Ovary (tissue), 9 donors: ENCODE data around the gene TBL1XR1. TPM values are rescaled to one million over a fixed set of nuclear protein-coding genes. Genes with fewer than 3 reads are reported as not detected.

Source experiments
- DNase-seq, 5 donors: peaks; one replicate each; pipeline ENCODE4 v3.0.0-alpha.2; 2019 to 2020
- H3K27ac ChIP-seq, 2 donors: fragments of 200-600 bp; one replicate each; pipeline versions ENCODE4 v1.5.1 to v1.8.0; 2019 to 2022
- H3K27me3 ChIP-seq: fragments of 200-600 bp; one replicate; pipeline ENCODE4 v1.8.0; 2022
- H3K36me3 ChIP-seq: fragments of 200-600 bp; sonication (generic); one replicate; pipeline ENCODE4 v1.5.1; 2019
- H3K4me1 ChIP-seq: one replicate; pipeline ENCODE4 v1.8.1; 2013; ENCODE audit warnings: mild to moderate bottlenecking, moderate library complexity; ENCODE audit not compliant: insufficient read depth
- H3K4me3 ChIP-seq: fragments of 200-600 bp; sonication (generic); one replicate; pipeline ENCODE4 v1.5.1; 2017
- H3K9me3 ChIP-seq, 2 donors: fragments of 200-600 bp in 1 of 2; sonication (generic) in 1 of 2; one replicate each; pipeline versions ENCODE4 v1.5.1 to v1.8.1; 2013 to 2019; ENCODE audit warnings: mild to moderate bottlenecking in 1 of 2, moderate library complexity in 1 of 2
- CTCF ChIP-seq, 3 donors: fragments of 450-650 bp in 2 of 3; fragments of 200-600 bp in 1 of 3; IDR thresholded peaks; one replicate each; pipeline versions ENCODE4 v1.5.1 to v1.8.0; 2016 to 2022; ENCODE audit warnings: antibody characterized with exemption in 3 of 3, mild to moderate bottlenecking in 1 of 3
- EP300 ChIP-seq: sonication (generic); formaldehyde crosslinking; IDR thresholded peaks from one replicate; pipeline ENCODE4 v1.6.1; 2017; ENCODE audit warnings: antibody characterized with exemption
- POLR2A ChIP-seq: fragments of 450-650 bp; IDR thresholded peaks from one replicate; pipeline ENCODE4 v1.6.1; 2017; ENCODE audit warnings: antibody characterized with exemption, mild to moderate bottlenecking, moderate library complexity
- WGBS, 3 donors: extraction: QIAGEN DNeasy Blood & Tissue Kit in 1 of 3; methylation state at CpG; one replicate each; pipeline versions ENCODE4 v1.1.5 to v1.1.7; 2013 to 2017; 5-methylcytosine and 5-hydroxymethylcytosine counted together
- intact Hi-C, 4 donors: fragments of 100-400 bp; cut with DNase I; formaldehyde crosslinking; loops; one replicate each; pipeline versions ENCODE4 v1.11.0 to v1.15.1; 2022 to 2023
- polyA plus RNA-seq, 2 donors: library from polyadenylated mRNA; stranded (reverse); fragments of 200-250 nt in 1 of 2; fragments of 350-450 nt in 1 of 2; fragmentation: Illumina TruSeq in 1 of 2; extraction: RNeasy Lipid Tissue Mini Kit (QIAGEN cat#74804) in 1 of 2; gene quantifications; one replicate each; pipeline ENCODE4 v1.2.3, GENCODE V29; 2013 to 2014
- total RNA-seq, 7 donors: library from RNA; depleted of rRNA in 2 of 7; stranded (reverse); fragments of >200 nt in 2 of 7; fragmentation: NEBNext Ultra II Directional in 3 of 7; extraction: Animal tissue kit (Norgen Biotek cat#: 25700) in 3 of 7; gene quantifications; one replicate each; pipeline versions ENCODE4 v1.1.0 to v1.2.4, GENCODE V29; 2016 to 2023
- donor health status: DM: no; HTN: no; CAD: no; lungs with moderate emphysema.
- donor health status: DM: no; HTN: no; CAD: no.
- donor health status: Bipolar disorder and iron deficiency.
- donor health status: DM: yes; HTN: yes; CAD: no.
- donor health status: DM: no; HTN: no; CAD: no.
- donor health status: DM: yes; HTN: yes; CAD: no.

The TBL1XR1 gene
- total and polyA plus RNA-seq, 9 donors: 30.0 to 160 (median 114) TPM

GRCh38 chr3:177096615-177097014, 100.7 kb downstream of the TBL1XR1 start:
- no peaks in the 10 kb centered on the region for H3K36me3 ChIP-seq
- no peak for DNase-seq
- H3K9me3 ChIP-seq: no peaks in the 10 kb centered on the region
- TF ChIP-seq EP300 (no peak), POLR2A (no peak), CTCF (IDR thresholded peaks at IDR 0.05) (no peak)
- H3K27ac ChIP-seq: no peak overlapping the region
- H3K27me3 ChIP-seq: no peaks in the 10 kb centered on the region
- no peak overlapping the region for H3K4me3 ChIP-seq
- 55 to 69% (median 65%) methylated on average over 1 of the region's 1 CpG for WGBS, 3 donors
- peaks cover 4% of the 10 kb centered on the region for H3K4me1 ChIP-seq
- intact Hi-C loops: no loop called here

GRCh38 chr3:177093966-177094365, 103.3 kb downstream of the TBL1XR1 start:
- Histone ChIP-seq H3K27me3 (no peaks in the 10 kb centered on the region), H3K4me1 (peaks cover 3% of the 10 kb centered on the region), H3K27ac (no peak overlapping the region), H3K9me3 (no peaks in the 10 kb centered on the region), H3K4me3 (no peak overlapping the region), H3K36me3 (no peaks in the 10 kb centered on the region)
- no peak for TF ChIP-seq CTCF (IDR thresholded peaks at IDR 0.05)
- no peak for TF ChIP-seq EP300
- no peak for TF ChIP-seq POLR2A
- no peak for DNase-seq
- intact Hi-C loops: no loop called here

GRCh38 chr3:177089901-177090300, 107.4 kb downstream of the TBL1XR1 start:
- no peaks in the 10 kb centered on the region for H3K27me3 ChIP-seq
- H3K36me3 ChIP-seq: no peaks in the 10 kb centered on the region
- DNase-seq: no peak
- H3K4me3 ChIP-seq: no peak overlapping the region
- intact Hi-C loops: no loop called here
- no peaks in the 10 kb centered on the region for H3K9me3 ChIP-seq
- no peaks in the 10 kb centered on the region for H3K4me1 ChIP-seq
- no peak overlapping the region for H3K27ac ChIP-seq
- 49 to 56% (median 55%) methylated on average over 1 of the region's 1 CpG for WGBS, 3 donors
- TF ChIP-seq CTCF (IDR thresholded peaks at IDR 0.05) (no peak), POLR2A (no peak), EP300 (no peak)

GRCh38 chr3:177089110-177089509, 108.2 kb downstream of the TBL1XR1 start:
- 81 to 89% (median 89%) methylated on average over 3 of the region's 3 CpGs for WGBS, 3 donors
- Histone ChIP-seq H3K36me3 (no peaks in the 10 kb centered on the region), H3K27me3 (no peaks in the 10 kb centered on the region), H3K4me3 (no peak overlapping the region), H3K27ac (no peak overlapping the region), H3K9me3 (no peaks in the 10 kb centered on the region), H3K4me1 (no peaks in the 10 kb centered on the region)
- intact Hi-C loops: no loop called here
- TF ChIP-seq EP300 (no peak), CTCF (IDR thresholded peaks at IDR 0.05) (no peak), POLR2A (no peak)
- DNase-seq: no peak

GRCh38 chr3:177085794-177086193, 111.5 kb downstream of the TBL1XR1 start:
- Histone ChIP-seq H3K36me3 (no peaks in the 10 kb centered on the region), H3K4me1 (no peaks in the 10 kb centered on the region), H3K4me3 (no peak overlapping the region), H3K27me3 (no peaks in the 10 kb centered on the region), H3K9me3 (no peaks in the 10 kb centered on the region), H3K27ac (no peak overlapping the region)
- DNase-seq: no peak
- intact Hi-C loops: no loop called here
- no peak for TF ChIP-seq POLR2A
- TF ChIP-seq EP300: no peak
- WGBS, 3 donors: 46 to 97% (median 67%) methylated on average over 2 of the region's 2 CpGs
